ENCODE data around the gene LRRC75B.
"Not testable (repeated sequence)": the region's sequence is repeated elsewhere in the genome, so short reads cannot be mapped to it uniquely, and the experiment has no call there.

Gene LRRC75B

GRCh38 chr22:24595228-24595627, 2.4 kb upstream of the LRRC75B start:
- no peaks in the 10 kb centered on the region for H3K27me3 ChIP-seq (ENCODE audit: control insufficient read depth, insufficient read depth, low read length)
- H3K36me3 ChIP-seq (ENCODE audit: control insufficient read depth, insufficient read depth, low read length): no peaks in the 10 kb centered on the region
- no peaks in the 10 kb centered on the region for H3K4me1 ChIP-seq
- H3K27ac ChIP-seq: no peak overlapping the region
- no peak overlapping the region for H2AFZ ChIP-seq
- no peak overlapping the region for H3K9ac ChIP-seq
- no peaks in the 10 kb centered on the region for H3K79me2 ChIP-seq
- H3K4me2 ChIP-seq (ENCODE audit: low read length): no peak overlapping the region
- TF ChIP-seq CTCF (IDR thresholded peaks at IDR 0.05): no peak
- no peaks in the 10 kb centered on the region for H3K9me3 ChIP-seq (ENCODE audit: control insufficient read depth, low read length)
- H3K4me3 ChIP-seq (ENCODE audit: low read depth, low read length): no peak overlapping the region

GRCh38 chr22:24594569-24595120, 1.8 kb upstream of the LRRC75B start:
- no peaks in the 10 kb centered on the region for H3K27me3 ChIP-seq (ENCODE audit: control insufficient read depth, insufficient read depth, low read length)
- H3K79me2 ChIP-seq: no peaks in the 10 kb centered on the region
- TF ChIP-seq CTCF (IDR thresholded peaks at IDR 0.05): no peak
- no peaks in the 10 kb centered on the region for H3K4me1 ChIP-seq
- no peak overlapping the region for H3K4me3 ChIP-seq (ENCODE audit: low read depth, low read length)
- no peak overlapping the region for H3K27ac ChIP-seq
- H3K9me3 ChIP-seq (ENCODE audit: control insufficient read depth, low read length): no peaks in the 10 kb centered on the region
- no peak overlapping the region for H3K4me2 ChIP-seq (ENCODE audit: low read length)
- H3K36me3 ChIP-seq (ENCODE audit: control insufficient read depth, insufficient read depth, low read length): no peaks in the 10 kb centered on the region
- H3K9ac ChIP-seq: no peak overlapping the region
- H2AFZ ChIP-seq: no peak overlapping the region

- no peaks in the 10 kb centered on the region for H3K27me3 ChIP-seq (ENCODE audit: control insufficient read depth, insufficient read depth, low read length)
- H3K79me2 ChIP-seq: no peaks in the 10 kb centered on the region
- no peak overlapping the region for H3K9ac ChIP-seq
- H3K4me1 ChIP-seq: no peaks in the 10 kb centered on the region
- no peaks in the 10 kb centered on the region for H3K9me3 ChIP-seq (ENCODE audit: control insufficient read depth, low read length)
- no peak overlapping the region for H3K27ac ChIP-seq
- H3K4me3 ChIP-seq (ENCODE audit: low read depth, low read length): no peak overlapping the region
- no peak for TF ChIP-seq CTCF (IDR thresholded peaks at IDR 0.05)
- no peak overlapping the region for H2AFZ ChIP-seq
- no peaks in the 10 kb centered on the region for H3K36me3 ChIP-seq (ENCODE audit: control insufficient read depth, insufficient read depth, low read length)
- no peak overlapping the region for H3K4me2 ChIP-seq (ENCODE audit: low read length)
Measured at GRCh38 chr22:24593836-24594568, 1.1 kb upstream of the LRRC75B start.

- not testable (repeated sequence) for H3K79me2 ChIP-seq, H3K4me1 ChIP-seq
- peak overlapping the region; percentile 17 for H3K4me3 ChIP-seq (ENCODE audit: low read depth, low read length)
Measured at GRCh38 chr22:24593559-24593835, 624 bp upstream of the LRRC75B start.

GRCh38 chr22:24592058-24592850, 619 bp downstream of the LRRC75B start:
- peak overlapping the region; percentile 84 for H2AFZ ChIP-seq
- no peaks in the 10 kb centered on the region for H3K79me2 ChIP-seq
- H3K4me1 ChIP-seq: no peaks in the 10 kb centered on the region
- H3K4me2 ChIP-seq (ENCODE audit: low read length): peak overlapping the region; percentile 49
- peak overlapping the region; percentile 15 for H3K27ac ChIP-seq
- H3K9me3 ChIP-seq (ENCODE audit: control insufficient read depth, low read length): no peaks in the 10 kb centered on the region
- TF ChIP-seq CTCF (IDR thresholded peaks at IDR 0.05): no peak
- peak overlapping the region; percentile 44 for H3K4me3 ChIP-seq (ENCODE audit: low read depth, low read length)
- H3K27me3 ChIP-seq (ENCODE audit: control insufficient read depth, insufficient read depth, low read length): no peaks in the 10 kb centered on the region
- H3K36me3 ChIP-seq (ENCODE audit: control insufficient read depth, insufficient read depth, low read length): no peaks in the 10 kb centered on the region
- H3K9ac ChIP-seq: no peak overlapping the region

More at GRCh38 chr22:24593559-24593835, 624 bp upstream of the LRRC75B start:
- peak overlapping the region; percentile 79 for H2AFZ ChIP-seq
- not testable (repeated sequence) for H3K36me3 ChIP-seq (ENCODE audit: control insufficient read depth, insufficient read depth, low read length); H3K9ac ChIP-seq; H3K9me3 ChIP-seq (ENCODE audit: control insufficient read depth, low read length); H3K27me3 ChIP-seq (ENCODE audit: control insufficient read depth, insufficient read depth, low read length)
- H3K27ac ChIP-seq: peak overlapping the region; percentile 62
- peak overlapping the region; percentile 90 for H3K4me2 ChIP-seq (ENCODE audit: low read length)

Measured in parathyroid adenoma (tissue), 2 donors.